ENCODE results near the gene IL5. TPM values are rescaled to one million over a fixed set of nuclear protein-coding genes. Genes with fewer than 3 reads are reported as not detected.

The IL5 gene
- polyA plus RNA-seq, 1 donor (not counting 4 experiments of a cell fraction or from before 2014, with no cell fraction given): not detected

- Histone ChIP-seq H3K4me3 (ENCODE audit: control insufficient read depth in 2 of 3, extremely low read depth in 1 of 3, insufficient read depth in 2 of 3, low read depth in 1 of 3, low read length in 3 of 3) (peak overlapping the region; percentile 28 to 73 (median 64)), H3K9me3 (ENCODE audit: control insufficient read depth, low read depth, low read length) (no peaks in the 10 kb centered on the region), H3K9me1 (ENCODE audit: control insufficient read depth, extremely low read depth, insufficient read depth, low read length) (no peaks in the 10 kb centered on the region), H3K36me3 (ENCODE audit: control insufficient read depth in 2 of 2, extremely low read depth in 1 of 2, insufficient read depth in 2 of 2, low read length in 2 of 2) (no peaks in the 10 kb centered on the region), H2AFZ (ENCODE audit: control insufficient read depth, low read length) (peak overlapping the region; percentile 75), H4K20me1 (ENCODE audit: control insufficient read depth, extremely low read depth, insufficient read depth, low read length) (no peaks in the 10 kb centered on the region), H3K27me3 (ENCODE audit: control insufficient read depth, extremely low read depth, insufficient read depth, low read length) (no peaks in the 10 kb centered on the region), H3K79me2 (ENCODE audit: control insufficient read depth, insufficient read depth, low read length) (no peaks in the 10 kb centered on the region), H3K4me2 (ENCODE audit: control insufficient read depth, extremely low read depth, insufficient read depth, low read depth, low read length) (peak overlapping the region; percentile 92), H3K27ac (ENCODE audit: control insufficient read depth, insufficient read depth, low read length) (peak overlapping the region; percentile 66), H3K9ac (ENCODE audit: control insufficient read depth, extremely low read depth, insufficient read depth, low read length) (peak overlapping the region; percentile 74), H3K4me1 (ENCODE audit: control insufficient read depth, extremely low read depth, insufficient read depth, low read length) (peaks cover 31% of the 10 kb centered on the region)
- FAIRE-seq: peak; percentile 76
- no peak for DNase-seq (ENCODE audit: low read depth, low spot score)
- dilution Hi-C loops (cut with MboI; ENCODE audit: extremely low pct_ligation_motif_present, low sequenced_read_pairs): no loop called here
- no peak for TF ChIP-seq EZH2 (IDR thresholded peaks at IDR 0.05; ENCODE audit: low read length)
- no peak for TF ChIP-seq CTCF (optimal IDR thresholded peaks at IDR 0.05 in 1 of 3, IDR thresholded peaks at IDR 0.05 in 1 of 3, conservative IDR thresholded peaks at IDR 0.05 in 1 of 3; ENCODE audit: extremely low read depth in 1 of 3, insufficient read depth in 2 of 3, low read length in 3 of 3)
These were observed 47.1 kb downstream of the IL5 start for GRCh38 chr5:132496191-132496630.

- dilution Hi-C loops (cut with MboI; ENCODE audit: extremely low pct_ligation_motif_present, low sequenced_read_pairs): no loop called here
- H3K4me3 ChIP-seq (ENCODE audit: control insufficient read depth in 2 of 3, extremely low read depth in 1 of 3, insufficient read depth in 2 of 3, low read depth in 1 of 3, low read length in 3 of 3): peak overlapping the region; percentile 28 to 48 (median 38)
- H3K9ac ChIP-seq (ENCODE audit: control insufficient read depth, extremely low read depth, insufficient read depth, low read length): peak overlapping the region; percentile 74
- H3K79me2 ChIP-seq (ENCODE audit: control insufficient read depth, insufficient read depth, low read length): no peaks in the 10 kb centered on the region
- peak overlapping the region; percentile 69 for H3K27ac ChIP-seq (ENCODE audit: control insufficient read depth, insufficient read depth, low read length)
- H3K27me3 ChIP-seq (ENCODE audit: control insufficient read depth, extremely low read depth, insufficient read depth, low read length): no peaks in the 10 kb centered on the region
- H4K20me1 ChIP-seq (ENCODE audit: control insufficient read depth, extremely low read depth, insufficient read depth, low read length): no peaks in the 10 kb centered on the region
- H2AFZ ChIP-seq (ENCODE audit: control insufficient read depth, low read length): peak overlapping the region; percentile 56
- H3K9me3 ChIP-seq (ENCODE audit: control insufficient read depth, low read depth, low read length): no peaks in the 10 kb centered on the region
- DNase-seq (ENCODE audit: low read depth, low spot score) (no peak), FAIRE-seq (no peak)
- H3K4me1 ChIP-seq (ENCODE audit: control insufficient read depth, extremely low read depth, insufficient read depth, low read length): peaks cover 34% of the 10 kb centered on the region
- no peaks in the 10 kb centered on the region for H3K36me3 ChIP-seq (ENCODE audit: control insufficient read depth in 2 of 2, extremely low read depth in 1 of 2, insufficient read depth in 2 of 2, low read length in 2 of 2)
- no peaks in the 10 kb centered on the region for H3K9me1 ChIP-seq (ENCODE audit: control insufficient read depth, extremely low read depth, insufficient read depth, low read length)
- H3K4me2 ChIP-seq (ENCODE audit: control insufficient read depth, extremely low read depth, insufficient read depth, low read depth, low read length): peak overlapping the region; percentile 92
- no peak for TF ChIP-seq EZH2 (IDR thresholded peaks at IDR 0.05; ENCODE audit: low read length)
- no peak for TF ChIP-seq CTCF (optimal IDR thresholded peaks at IDR 0.05 in 1 of 3, IDR thresholded peaks at IDR 0.05 in 1 of 3, conservative IDR thresholded peaks at IDR 0.05 in 1 of 3; ENCODE audit: extremely low read depth in 1 of 3, insufficient read depth in 2 of 3, low read length in 3 of 3)
These were observed 47.6 kb downstream of the IL5 start for GRCh38 chr5:132495667-132496190.
